ENCODE data around the gene LRP8.

DNA sequence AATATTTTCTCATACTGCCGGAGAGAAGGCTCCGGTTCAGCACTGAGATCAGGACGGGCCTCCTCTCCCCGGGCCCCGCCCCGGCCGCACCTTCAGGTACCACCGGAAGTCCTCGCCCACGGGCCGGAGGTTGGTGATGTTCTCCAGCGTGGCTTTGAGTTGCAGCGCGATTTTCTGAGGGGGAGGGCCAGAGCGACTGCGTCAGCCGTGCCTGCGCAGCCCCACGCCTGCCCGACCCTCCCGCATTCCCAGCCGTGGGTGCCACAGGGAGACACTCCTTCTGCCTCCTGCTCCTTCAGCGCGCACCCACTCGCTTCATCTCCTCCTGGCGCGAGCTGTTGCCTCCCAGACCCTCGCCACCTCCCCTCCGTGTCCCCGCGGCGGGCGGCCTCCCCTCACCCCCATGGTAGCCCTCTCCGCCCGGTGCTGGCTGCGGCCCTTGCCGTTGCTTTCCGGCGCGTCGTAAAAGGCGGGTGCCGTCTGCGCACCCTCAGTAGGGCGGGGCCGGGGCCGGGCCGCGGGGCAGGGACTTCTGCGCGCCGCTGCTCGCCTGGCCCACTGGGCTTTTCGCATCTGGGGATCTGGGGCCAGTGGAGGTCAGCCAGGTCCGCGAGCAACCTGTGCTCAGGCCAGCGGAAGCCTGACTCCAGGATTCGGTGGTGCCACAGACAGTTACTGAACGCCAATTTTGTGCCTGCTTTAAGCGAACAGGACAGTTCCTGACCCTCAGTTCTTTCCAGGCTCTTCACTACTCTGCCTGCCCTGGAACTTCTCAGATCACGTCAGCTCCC is 107.5 kb downstream of the LRP8 start, which contains the start of gene CZIB:
- TF ChIP-seq CTCF (IDR thresholded peaks at IDR 0.05; ENCODE audit: low read depth, low read length), result no peak
- TF ChIP-seq EZH2phosphoT487 (IDR thresholded peaks at IDR 0.05; ENCODE audit: low read depth), result no peak
